Lower lobe of right lung (tissue), 2 donors: ENCODE results near the gene RGMB. TPM values are rescaled to one million over a fixed set of nuclear protein-coding genes. Genes with fewer than 3 reads are reported as not detected.

ENCODE experiments used
- ATAC-seq, 2 donors: fragments of 200-7000 bp; cut with Tn5 transposase; one replicate each; pipeline ENCODE4 v1.9.1; 2020 to 2022; ENCODE audit warnings: mild to moderate bottlenecking in 2 of 2, moderate library complexity in 2 of 2
- DNase-seq: peaks from one replicate; pipeline ENCODE4 v3.0.0-alpha.2; 2020
- H3K27ac ChIP-seq: fragments of 200-600 bp; one replicate; pipeline ENCODE4 v1.8.0; 2022
- H3K27me3 ChIP-seq: fragments of 200-600 bp; one replicate; pipeline ENCODE4 v1.8.0; 2022; ENCODE audit warnings: low read depth
- H3K36me3 ChIP-seq: fragments of 200-600 bp; one replicate; pipeline ENCODE4 v1.8.0; 2022; ENCODE audit warnings: mild to moderate bottlenecking
- H3K4me1 ChIP-seq: fragments of 200-600 bp; one replicate; pipeline ENCODE4 v1.8.0; 2022
- H3K4me3 ChIP-seq: fragments of 200-600 bp; one replicate; pipeline ENCODE4 v1.8.0; 2022; ENCODE audit warnings: mild to moderate bottlenecking
- H3K9me3 ChIP-seq: fragments of 200-600 bp; one replicate; pipeline ENCODE4 v1.8.0; 2022
- intact Hi-C: fragments of 100-400 bp; cut with DNase I; formaldehyde crosslinking; loops from one replicate; pipeline ENCODE4 v1.11.0; 2022
- long read RNA-seq: library from polyadenylated mRNA; unstranded; transcript quantifications from one replicate; pipeline ENCODE4 v2.0.0, GENCODE V29; 2021
- total RNA-seq: library from RNA; stranded (reverse); fragmentation: NEBNext Ultra II Directional; extraction: Animal tissue kit (Norgen Biotek cat#: 25700); gene quantifications from one replicate; pipeline ENCODE4 v1.2.1, GENCODE V29; 2021
- TF ChIP-seq, protein P1 (sequence below): fragments of 200-600 bp; IDR thresholded peaks from one replicate; pipeline ENCODE4 v1.8.0; 2022; ENCODE audit warnings: antibody characterized with exemption, mild to moderate bottlenecking
- donor health status: DM: no; HTN: yes; CAD: no; lungs with severe emphysema.

RGMB gene, protein sequence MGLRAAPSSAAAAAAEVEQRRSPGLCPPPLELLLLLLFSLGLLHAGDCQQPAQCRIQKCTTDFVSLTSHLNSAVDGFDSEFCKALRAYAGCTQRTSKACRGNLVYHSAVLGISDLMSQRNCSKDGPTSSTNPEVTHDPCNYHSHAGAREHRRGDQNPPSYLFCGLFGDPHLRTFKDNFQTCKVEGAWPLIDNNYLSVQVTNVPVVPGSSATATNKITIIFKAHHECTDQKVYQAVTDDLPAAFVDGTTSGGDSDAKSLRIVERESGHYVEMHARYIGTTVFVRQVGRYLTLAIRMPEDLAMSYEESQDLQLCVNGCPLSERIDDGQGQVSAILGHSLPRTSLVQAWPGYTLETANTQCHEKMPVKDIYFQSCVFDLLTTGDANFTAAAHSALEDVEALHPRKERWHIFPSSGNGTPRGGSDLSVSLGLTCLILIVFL
- 22.9 TPM for total RNA-seq
- long read RNA-seq, transcript RGMB-207 (3 exons, 2,052 nt), result major isoform, 8 of 32 reads
- long read RNA-seq, partial matches to known transcripts, result 7 of 32 reads
- long read RNA-seq, other reads (novel, unspliced or antisense), result 17 of 32 reads

DNA sequence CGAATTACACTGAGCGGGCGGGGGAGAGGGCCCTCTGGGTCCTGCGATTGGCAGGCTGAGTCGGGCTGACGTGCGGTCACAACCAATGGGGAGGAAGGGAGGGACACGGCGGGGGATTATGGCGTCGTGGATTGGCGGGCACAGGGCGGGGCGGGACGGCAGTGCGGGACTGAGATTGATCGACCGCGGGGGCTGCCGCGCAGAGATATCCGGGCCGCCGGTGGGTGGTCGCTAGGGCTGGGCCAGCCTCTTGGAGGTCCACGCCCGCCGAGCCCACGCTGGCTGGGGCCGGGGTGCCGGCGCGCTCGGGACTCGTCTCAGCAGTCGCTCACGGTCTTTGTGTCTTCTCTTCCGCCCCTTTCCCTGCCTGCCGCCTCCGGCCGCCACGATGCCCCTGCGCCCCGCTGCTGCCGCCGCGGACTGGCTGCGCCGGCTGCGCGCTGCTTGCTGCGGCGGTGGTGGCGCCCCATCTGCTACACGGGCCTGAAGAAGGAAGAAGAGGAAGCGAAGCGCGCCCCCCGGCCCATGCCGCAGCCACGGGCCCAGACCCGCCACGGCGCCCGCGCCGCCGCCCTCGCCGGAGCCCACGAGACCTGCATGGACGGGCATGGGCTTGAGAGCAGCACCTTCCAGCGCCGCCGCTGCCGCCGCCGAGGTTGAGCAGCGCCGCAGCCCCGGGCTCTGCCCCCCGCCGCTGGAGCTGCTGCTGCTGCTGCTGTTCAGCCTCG is at the start of gene RGMB:
RGMB (plus strand) TSS at position 200 of the 728 bp plus-strand sequence; CDS start at position 608, 408 bp downstream.
- intact Hi-C loops, result no loop called here
- ATAC-seq (peak; percentile 94 to 97), DNase-seq (peak; percentile 97)
- H3K36me3 ChIP-seq, result no peaks in the 10 kb centered on the region
- H3K4me3 ChIP-seq, result peak within 1 kb of the TSS; percentile 92
- TF ChIP-seq, protein P1, sequence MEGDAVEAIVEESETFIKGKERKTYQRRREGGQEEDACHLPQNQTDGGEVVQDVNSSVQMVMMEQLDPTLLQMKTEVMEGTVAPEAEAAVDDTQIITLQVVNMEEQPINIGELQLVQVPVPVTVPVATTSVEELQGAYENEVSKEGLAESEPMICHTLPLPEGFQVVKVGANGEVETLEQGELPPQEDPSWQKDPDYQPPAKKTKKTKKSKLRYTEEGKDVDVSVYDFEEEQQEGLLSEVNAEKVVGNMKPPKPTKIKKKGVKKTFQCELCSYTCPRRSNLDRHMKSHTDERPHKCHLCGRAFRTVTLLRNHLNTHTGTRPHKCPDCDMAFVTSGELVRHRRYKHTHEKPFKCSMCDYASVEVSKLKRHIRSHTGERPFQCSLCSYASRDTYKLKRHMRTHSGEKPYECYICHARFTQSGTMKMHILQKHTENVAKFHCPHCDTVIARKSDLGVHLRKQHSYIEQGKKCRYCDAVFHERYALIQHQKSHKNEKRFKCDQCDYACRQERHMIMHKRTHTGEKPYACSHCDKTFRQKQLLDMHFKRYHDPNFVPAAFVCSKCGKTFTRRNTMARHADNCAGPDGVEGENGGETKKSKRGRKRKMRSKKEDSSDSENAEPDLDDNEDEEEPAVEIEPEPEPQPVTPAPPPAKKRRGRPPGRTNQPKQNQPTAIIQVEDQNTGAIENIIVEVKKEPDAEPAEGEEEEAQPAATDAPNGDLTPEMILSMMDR, result no peak
- peaks cover 59% of the 10 kb centered on the region for H3K4me1 ChIP-seq
- peaks cover 6% of the 10 kb centered on the region for H3K27me3 ChIP-seq
- H3K27ac ChIP-seq, result peak within 1 kb of the TSS; percentile 98
- H3K9me3 ChIP-seq, result no peaks in the 10 kb centered on the region

DNA sequence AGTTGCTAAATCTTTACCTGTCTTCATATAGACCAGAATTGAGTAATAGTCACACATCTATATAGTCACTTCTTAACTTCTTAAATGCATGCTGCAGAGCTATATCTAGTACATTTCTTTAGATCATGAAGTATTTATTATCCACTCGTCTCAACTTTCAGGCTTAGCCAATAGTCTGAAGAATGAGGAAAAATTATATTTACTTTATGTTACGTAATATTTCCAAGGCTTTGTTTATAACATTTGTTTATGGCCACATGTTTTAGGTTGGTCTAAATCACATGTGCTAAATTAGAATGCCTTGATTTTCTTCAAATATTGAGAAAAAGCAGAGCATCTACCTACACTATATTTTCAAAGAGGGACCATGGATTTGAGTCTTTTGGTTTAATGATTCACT is 47.2 kb upstream of the RGMB start:
- TF ChIP-seq, protein P1, result no peak
- Histone ChIP-seq H3K9me3 (no peaks in the 10 kb centered on the region), H3K4me3 (no peak overlapping the region), H3K4me1 (no peaks in the 10 kb centered on the region), H3K36me3 (no peaks in the 10 kb centered on the region), H3K27ac (no peak overlapping the region), H3K27me3 (no peaks in the 10 kb centered on the region)
- intact Hi-C loops, result no loop called here
- ATAC-seq (no peak), DNase-seq (no peak)

DNA sequence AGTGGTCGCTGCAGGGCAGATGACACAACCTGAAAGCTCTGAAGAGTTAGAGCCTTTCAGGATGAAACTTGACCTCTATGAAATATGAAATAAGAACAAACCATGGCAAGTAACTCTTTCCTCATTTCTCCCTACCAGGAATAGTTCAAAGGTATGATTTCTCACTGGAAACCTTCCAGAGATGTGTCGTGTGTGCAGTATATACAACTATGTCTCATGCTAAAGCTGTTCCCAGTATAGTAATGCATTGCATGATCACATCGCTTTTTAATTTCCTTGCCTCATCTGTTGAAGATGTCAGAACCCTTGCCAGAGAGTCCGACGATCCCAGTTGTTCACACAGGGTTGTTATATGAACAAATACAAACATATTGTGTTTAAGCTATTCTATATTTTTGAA is 45.8 kb upstream of the RGMB start:
- intact Hi-C loops, result no loop called here
- ATAC-seq (no peak), DNase-seq (no peak)
- Histone ChIP-seq H3K4me1 (no peaks in the 10 kb centered on the region), H3K4me3 (no peak overlapping the region), H3K27me3 (no peaks in the 10 kb centered on the region), H3K27ac (no peak overlapping the region), H3K9me3 (no peaks in the 10 kb centered on the region), H3K36me3 (no peaks in the 10 kb centered on the region)
- TF ChIP-seq, protein P1, result no peak

DNA sequence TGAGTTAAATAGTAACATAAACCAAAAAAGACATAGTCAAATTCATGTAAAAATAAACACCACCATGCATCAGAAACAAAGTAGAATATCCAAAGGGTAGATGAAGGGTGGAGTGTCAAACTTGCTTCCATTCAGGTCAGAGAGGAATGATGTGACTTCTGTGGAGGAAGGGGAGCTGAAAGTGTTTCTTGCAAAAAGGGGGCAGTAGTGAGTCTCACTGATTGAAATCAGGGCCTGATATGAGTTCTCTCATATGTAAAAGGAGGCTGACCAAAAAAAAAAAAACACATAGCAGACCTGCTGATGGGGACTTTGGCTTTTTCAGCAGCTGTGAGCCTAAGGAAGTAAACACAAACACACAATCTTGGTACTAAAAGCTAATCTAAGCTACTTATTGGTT is 38.8 kb upstream of the RGMB start:
- H3K27ac ChIP-seq, result no peak overlapping the region
- H3K27me3 ChIP-seq, result no peaks in the 10 kb centered on the region
- no peaks in the 10 kb centered on the region for H3K4me1 ChIP-seq
- H3K36me3 ChIP-seq, result no peaks in the 10 kb centered on the region
- TF ChIP-seq, protein P1, result no peak
- intact Hi-C loops, result no loop called here
- no peaks in the 10 kb centered on the region for H3K9me3 ChIP-seq
- no peak for ATAC-seq
- no peak for DNase-seq
- no peak overlapping the region for H3K4me3 ChIP-seq

DNA sequence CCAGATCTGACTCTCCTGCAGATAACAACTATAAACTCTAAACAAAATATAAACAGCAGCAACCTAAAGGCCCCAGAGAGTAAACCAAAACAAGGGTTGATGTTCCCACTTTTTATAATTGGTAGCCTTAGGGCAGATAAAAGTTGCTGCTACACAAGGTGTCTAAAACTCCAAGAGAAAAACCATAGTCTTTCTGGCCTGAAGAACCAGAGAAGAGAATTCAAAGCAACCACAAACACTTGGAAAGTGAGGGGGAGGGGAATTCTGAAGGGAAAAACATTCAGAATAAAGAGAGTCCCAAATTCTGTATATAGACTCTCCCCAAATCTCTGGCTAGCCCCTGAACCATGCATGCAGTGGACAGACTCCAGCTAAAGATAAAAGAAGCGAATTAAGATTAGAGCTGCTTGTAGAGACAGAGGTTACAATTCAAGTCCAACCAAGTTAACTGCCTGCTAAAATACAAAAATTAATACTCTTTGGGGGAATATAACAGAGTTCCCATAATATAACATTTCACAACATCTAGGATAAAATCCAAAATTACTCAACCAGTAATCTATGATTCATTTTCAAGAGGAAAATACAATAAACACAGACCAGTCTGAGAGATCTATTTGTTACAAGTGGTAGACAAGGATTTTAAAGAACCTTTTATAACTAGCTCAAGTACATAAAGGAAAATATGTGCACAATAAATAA is 37.5 kb upstream of the RGMB start:
- Histone ChIP-seq H3K4me1 (no peaks in the 10 kb centered on the region), H3K27ac (no peak overlapping the region), H3K27me3 (no peaks in the 10 kb centered on the region), H3K9me3 (no peaks in the 10 kb centered on the region), H3K36me3 (no peaks in the 10 kb centered on the region), H3K4me3 (no peak overlapping the region)
- ATAC-seq (no peak), DNase-seq (no peak)
- intact Hi-C loops, result no loop called here
- TF ChIP-seq, protein P1, result no peak
